ENCODE measurements around the gene CYP3A7. TPM values are rescaled to one million over a fixed set of nuclear protein-coding genes. Genes with fewer than 3 reads are reported as not detected.
"Not testable (repeated sequence)": the region's sequence is repeated elsewhere in the genome, so short reads cannot be mapped to it uniquely, and the experiment has no call there.

CYP3A7 gene
- total RNA-seq, 1 experiment from 2014 or later, result not detected

DNA sequence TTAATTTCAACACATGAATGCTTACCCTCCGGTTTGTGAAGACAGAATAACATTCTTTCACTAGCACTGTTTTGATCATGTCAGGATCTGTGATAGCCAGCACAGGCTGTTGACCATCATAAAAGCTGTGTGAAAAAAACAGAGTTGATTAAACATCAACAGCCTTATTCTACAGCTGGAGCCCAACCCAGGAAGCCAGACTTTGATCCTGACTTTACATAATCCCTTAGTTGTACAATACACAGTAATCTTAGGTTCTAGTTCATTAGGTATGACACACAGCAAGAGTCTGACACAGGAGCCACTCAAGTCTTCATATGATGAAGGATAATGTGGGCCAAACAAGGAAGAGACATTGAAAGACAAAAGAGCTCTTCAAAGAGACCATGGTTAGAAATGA lies 37.6 kb upstream of the CYP3A7 start:
- no peak for DNase-seq
- no peak overlapping the region for H3K4me3 ChIP-seq (ENCODE audit: low read depth, low read length)
- Mint-ChIP-seq H3K9me3 (ENCODE audit: unreplicated experiment) (peaks cover 11% of the 10 kb centered on the region), H3K4me3 (ENCODE audit: unreplicated experiment) (no peak overlapping the region), H3K27ac (ENCODE audit: unreplicated experiment) (no peak overlapping the region), H3K27me3 (ENCODE audit: insufficient read depth, unreplicated experiment) (peaks cover 11% of the 10 kb centered on the region), H3K4me1 (ENCODE audit: low read depth, unreplicated experiment) (no peaks in the 10 kb centered on the region), H3K36me3 (ENCODE audit: insufficient read depth, unreplicated experiment) (no peaks in the 10 kb centered on the region)
- H3K4me1 ChIP-seq, result no peaks in the 10 kb centered on the region
- ChIA-PET CTCF (no interaction called here), POLR2A (no interaction called here)
- TF ChIP-seq, protein P1, sequence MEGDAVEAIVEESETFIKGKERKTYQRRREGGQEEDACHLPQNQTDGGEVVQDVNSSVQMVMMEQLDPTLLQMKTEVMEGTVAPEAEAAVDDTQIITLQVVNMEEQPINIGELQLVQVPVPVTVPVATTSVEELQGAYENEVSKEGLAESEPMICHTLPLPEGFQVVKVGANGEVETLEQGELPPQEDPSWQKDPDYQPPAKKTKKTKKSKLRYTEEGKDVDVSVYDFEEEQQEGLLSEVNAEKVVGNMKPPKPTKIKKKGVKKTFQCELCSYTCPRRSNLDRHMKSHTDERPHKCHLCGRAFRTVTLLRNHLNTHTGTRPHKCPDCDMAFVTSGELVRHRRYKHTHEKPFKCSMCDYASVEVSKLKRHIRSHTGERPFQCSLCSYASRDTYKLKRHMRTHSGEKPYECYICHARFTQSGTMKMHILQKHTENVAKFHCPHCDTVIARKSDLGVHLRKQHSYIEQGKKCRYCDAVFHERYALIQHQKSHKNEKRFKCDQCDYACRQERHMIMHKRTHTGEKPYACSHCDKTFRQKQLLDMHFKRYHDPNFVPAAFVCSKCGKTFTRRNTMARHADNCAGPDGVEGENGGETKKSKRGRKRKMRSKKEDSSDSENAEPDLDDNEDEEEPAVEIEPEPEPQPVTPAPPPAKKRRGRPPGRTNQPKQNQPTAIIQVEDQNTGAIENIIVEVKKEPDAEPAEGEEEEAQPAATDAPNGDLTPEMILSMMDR (IDR thresholded peaks at IDR 0.05; ENCODE audit: insufficient read depth in 1 of 2, low read depth in 1 of 2, low read length in 1 of 2, severe bottlenecking in 1 of 2, unreplicated experiment in 1 of 2), result no peak
- H3K9me3 ChIP-seq, result peaks cover 6% of the 10 kb centered on the region; the same call in 1 of the 2 replicates
- intact Hi-C loops (cut with micrococcal nuclease; ENCODE audit: unreplicated experiment), result no loop called here
- no peaks in the 10 kb centered on the region for H3K27me3 ChIP-seq (replicated peaks; ENCODE audit: control insufficient read depth, insufficient read depth, low read length)
- BruUV-seq (replicated peaks), result no TSS peak
- H3K36me3 ChIP-seq (ENCODE audit: control insufficient read depth, insufficient read depth, low read length), result no peaks in the 10 kb centered on the region

DNA sequence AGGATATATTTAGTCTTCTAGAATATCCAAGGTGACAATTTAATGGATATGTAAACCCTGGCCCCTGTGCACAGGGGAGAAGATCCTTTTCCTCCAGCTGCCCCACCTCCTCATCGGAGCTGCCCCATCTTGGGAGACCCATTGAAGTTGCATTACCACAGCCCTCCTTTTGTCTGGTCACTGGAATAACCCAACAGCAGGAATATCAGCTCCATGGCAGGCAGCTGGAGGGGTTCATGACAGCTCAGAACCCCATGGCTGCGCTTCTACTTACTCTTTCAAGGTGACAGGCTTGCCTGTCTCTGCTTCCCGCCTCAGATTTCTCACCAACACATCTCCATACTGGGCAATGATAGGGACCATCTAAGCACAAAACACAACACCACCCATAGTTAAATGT lies 34.5 kb upstream of the CYP3A7 start:
- Mint-ChIP-seq H3K9me3 (ENCODE audit: unreplicated experiment) (peaks cover 11% of the 10 kb centered on the region), H3K27me3 (ENCODE audit: insufficient read depth, unreplicated experiment) (peaks cover 11% of the 10 kb centered on the region)
- H3K27ac Mint-ChIP-seq (ENCODE audit: unreplicated experiment); H3K9me3 ChIP-seq; POLR2A ChIA-PET; CTCF ChIA-PET; H3K27me3 ChIP-seq (replicated peaks; ENCODE audit: control insufficient read depth, insufficient read depth, low read length); intact Hi-C loops (cut with micrococcal nuclease; ENCODE audit: unreplicated experiment); H3K4me1 Mint-ChIP-seq (ENCODE audit: low read depth, unreplicated experiment); H3K36me3 ChIP-seq (ENCODE audit: control insufficient read depth, insufficient read depth, low read length); H3K4me3 Mint-ChIP-seq (ENCODE audit: unreplicated experiment); DNase-seq; H3K36me3 Mint-ChIP-seq (ENCODE audit: insufficient read depth, unreplicated experiment); BruUV-seq (replicated peaks); H3K4me1 ChIP-seq; H3K4me3 ChIP-seq (ENCODE audit: low read depth, low read length): not testable (repeated sequence)

DNA sequence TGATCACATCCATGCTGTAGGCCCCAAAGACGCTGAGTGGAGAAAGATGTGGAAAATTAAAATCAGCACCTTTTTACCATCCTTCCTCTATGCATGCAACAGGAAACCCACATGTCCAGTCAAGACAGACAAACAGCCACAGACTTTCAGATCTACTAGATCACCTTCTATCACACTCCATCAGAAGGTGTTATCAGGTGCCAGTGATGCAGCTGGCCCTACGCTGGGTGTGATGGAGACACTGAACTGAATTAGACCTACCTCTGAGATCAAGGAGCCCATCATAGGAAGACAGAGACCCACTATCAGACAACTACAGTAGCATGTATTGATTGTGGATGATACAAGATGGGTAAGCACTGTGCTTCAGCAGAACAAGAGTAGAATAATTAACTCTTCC lies 33.5 kb upstream of the CYP3A7 start:
- H3K27me3 ChIP-seq (replicated peaks; ENCODE audit: control insufficient read depth, insufficient read depth, low read length), result no peaks in the 10 kb centered on the region
- H3K27me3 Mint-ChIP-seq (ENCODE audit: insufficient read depth, unreplicated experiment), result peaks cover 8% of the 10 kb centered on the region
- no peaks in the 10 kb centered on the region for H3K4me1 ChIP-seq
- peaks cover 11% of the 10 kb centered on the region for H3K9me3 Mint-ChIP-seq (ENCODE audit: unreplicated experiment)
- no TSS peak for BruUV-seq (replicated peaks)
- no peaks in the 10 kb centered on the region for H3K36me3 Mint-ChIP-seq (ENCODE audit: insufficient read depth, unreplicated experiment)
- H3K9me3 ChIP-seq, result peaks cover 6% of the 10 kb centered on the region; the same call in 1 of the 2 replicates
- POLR2A ChIA-PET, result no interaction called here
- no peak overlapping the region for H3K4me3 Mint-ChIP-seq (ENCODE audit: unreplicated experiment)
- H3K4me1 Mint-ChIP-seq (ENCODE audit: low read depth, unreplicated experiment), result no peaks in the 10 kb centered on the region
- no peak for DNase-seq
- no peak overlapping the region for H3K4me3 ChIP-seq (ENCODE audit: low read depth, low read length)
- H3K27ac Mint-ChIP-seq (ENCODE audit: unreplicated experiment), result no peak overlapping the region
- no peaks in the 10 kb centered on the region for H3K36me3 ChIP-seq (ENCODE audit: control insufficient read depth, insufficient read depth, low read length)
- CTCF ChIA-PET, result no interaction called here
- TF ChIP-seq, protein P1 (IDR thresholded peaks at IDR 0.05; ENCODE audit: insufficient read depth in 1 of 2, low read depth in 1 of 2, low read length in 1 of 2, severe bottlenecking in 1 of 2, unreplicated experiment in 1 of 2), result no peak
- intact Hi-C loops (cut with micrococcal nuclease; ENCODE audit: unreplicated experiment), result no loop called here

DNA sequence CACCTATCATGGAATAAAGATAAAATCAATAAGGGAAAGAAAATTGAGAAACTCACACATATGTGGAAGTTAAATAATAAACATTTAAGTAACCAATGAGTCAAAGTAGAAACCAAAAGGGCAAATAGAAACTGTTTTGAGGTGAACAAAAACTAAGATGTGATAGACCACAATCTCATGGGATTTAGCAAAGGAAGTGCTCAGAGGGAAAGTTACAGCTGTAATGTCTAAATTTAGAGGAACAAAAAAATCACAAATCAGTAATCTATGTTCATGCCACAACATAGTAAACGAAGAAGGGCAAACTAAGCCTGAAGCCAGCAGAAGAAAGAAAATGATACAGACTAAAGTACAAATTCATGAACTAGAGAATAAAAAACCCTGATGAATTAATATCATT lies 32.7 kb upstream of the CYP3A7 start:
- peaks cover 6% of the 10 kb centered on the region; the same call in 1 of the 2 replicates for H3K9me3 ChIP-seq
- DNase-seq, result no peak
- CTCF ChIA-PET, result no interaction called here
- no peaks in the 10 kb centered on the region for H3K4me1 Mint-ChIP-seq (ENCODE audit: low read depth, unreplicated experiment)
- no peaks in the 10 kb centered on the region for H3K36me3 Mint-ChIP-seq (ENCODE audit: insufficient read depth, unreplicated experiment)
- H3K4me1 ChIP-seq, result no peaks in the 10 kb centered on the region
- no peak overlapping the region for H3K4me3 Mint-ChIP-seq (ENCODE audit: unreplicated experiment)
- no peak overlapping the region for H3K4me3 ChIP-seq (ENCODE audit: low read depth, low read length)
- no peaks in the 10 kb centered on the region for H3K27me3 ChIP-seq (replicated peaks; ENCODE audit: control insufficient read depth, insufficient read depth, low read length)
- peaks cover 6% of the 10 kb centered on the region for H3K27me3 Mint-ChIP-seq (ENCODE audit: insufficient read depth, unreplicated experiment)
- BruUV-seq (replicated peaks), result no TSS peak
- no peaks in the 10 kb centered on the region for H3K36me3 ChIP-seq (ENCODE audit: control insufficient read depth, insufficient read depth, low read length)
- H3K9me3 Mint-ChIP-seq (ENCODE audit: unreplicated experiment), result peaks cover 11% of the 10 kb centered on the region
- intact Hi-C loops (cut with micrococcal nuclease; ENCODE audit: unreplicated experiment), result no loop called here
- no peak overlapping the region for H3K27ac Mint-ChIP-seq (ENCODE audit: unreplicated experiment)
- TF ChIP-seq, protein P1 (IDR thresholded peaks at IDR 0.05; ENCODE audit: insufficient read depth in 1 of 2, low read depth in 1 of 2, low read length in 1 of 2, severe bottlenecking in 1 of 2, unreplicated experiment in 1 of 2), result no peak
- POLR2A ChIA-PET, result no interaction called here

Measured in Caco-2 (cell line).